ENCODE measurements around the gene CXCL12.

- TF ChIP-seq POLR2A (IDR thresholded peaks at IDR 0.05; ENCODE audit: low read length) (no peak), GATA1 (IDR thresholded peaks at IDR 0.05; ENCODE audit: low read depth, low read length) (no peak)
Observed at GRCh38 chr10:44378626-44379025, 6.3 kb downstream of the CXCL12 start.
